ENCODE results near the gene PRPF8.

DNA sequence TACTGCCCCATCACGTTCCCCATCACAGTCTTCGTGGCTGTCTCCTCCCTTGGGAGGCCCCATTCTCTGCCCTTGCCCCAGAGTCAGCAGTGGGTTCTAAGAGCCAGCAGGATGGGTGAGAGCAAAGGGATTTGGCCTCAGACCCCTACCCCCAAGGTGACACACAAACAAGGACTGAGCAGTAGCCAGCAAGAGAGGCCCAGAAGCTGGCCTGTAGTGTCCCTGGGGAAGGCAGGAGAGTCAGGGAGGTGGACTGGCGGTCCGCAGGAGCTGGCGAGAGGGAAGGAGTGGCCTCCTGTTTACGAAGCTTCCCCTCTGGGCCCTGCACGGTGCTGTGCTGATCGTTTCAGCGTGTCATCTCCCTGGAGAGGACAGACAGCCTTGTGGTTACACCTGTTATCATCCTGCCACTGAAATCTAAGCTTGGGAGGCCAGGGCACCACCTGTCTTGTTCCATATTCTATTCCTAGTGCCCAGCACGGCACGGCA lies 48.2 kb upstream of the PRPF8 start:
- TF ChIP-seq POLR2A (IDR thresholded peaks at IDR 0.05) (no peak), EP300 (IDR thresholded peaks at IDR 0.05) (no peak), POLR2AphosphoS5 (IDR thresholded peaks at IDR 0.05) (no peak)
- TF ChIP-seq, protein P1, sequence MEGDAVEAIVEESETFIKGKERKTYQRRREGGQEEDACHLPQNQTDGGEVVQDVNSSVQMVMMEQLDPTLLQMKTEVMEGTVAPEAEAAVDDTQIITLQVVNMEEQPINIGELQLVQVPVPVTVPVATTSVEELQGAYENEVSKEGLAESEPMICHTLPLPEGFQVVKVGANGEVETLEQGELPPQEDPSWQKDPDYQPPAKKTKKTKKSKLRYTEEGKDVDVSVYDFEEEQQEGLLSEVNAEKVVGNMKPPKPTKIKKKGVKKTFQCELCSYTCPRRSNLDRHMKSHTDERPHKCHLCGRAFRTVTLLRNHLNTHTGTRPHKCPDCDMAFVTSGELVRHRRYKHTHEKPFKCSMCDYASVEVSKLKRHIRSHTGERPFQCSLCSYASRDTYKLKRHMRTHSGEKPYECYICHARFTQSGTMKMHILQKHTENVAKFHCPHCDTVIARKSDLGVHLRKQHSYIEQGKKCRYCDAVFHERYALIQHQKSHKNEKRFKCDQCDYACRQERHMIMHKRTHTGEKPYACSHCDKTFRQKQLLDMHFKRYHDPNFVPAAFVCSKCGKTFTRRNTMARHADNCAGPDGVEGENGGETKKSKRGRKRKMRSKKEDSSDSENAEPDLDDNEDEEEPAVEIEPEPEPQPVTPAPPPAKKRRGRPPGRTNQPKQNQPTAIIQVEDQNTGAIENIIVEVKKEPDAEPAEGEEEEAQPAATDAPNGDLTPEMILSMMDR (IDR thresholded peaks at IDR 0.05) = no peak
